KBM-7 (cell line): ENCODE data around the gene CRPPA.

Experiments
- DNase-seq: peaks from one replicate; pipeline ENCODE4 v3.0.0-alpha.2; 2015
- in situ Hi-C: fragments of 300-500 bp; cut with MboI; formaldehyde crosslinking; loops from 2 replicates; pipeline ENCODE4 v1.14.3; 2020; ENCODE audit warnings: low sequenced_read_pairs, low pct_unique_long_range_greater_than_20kb, mixed read lengths

CRPPA gene

DNA sequence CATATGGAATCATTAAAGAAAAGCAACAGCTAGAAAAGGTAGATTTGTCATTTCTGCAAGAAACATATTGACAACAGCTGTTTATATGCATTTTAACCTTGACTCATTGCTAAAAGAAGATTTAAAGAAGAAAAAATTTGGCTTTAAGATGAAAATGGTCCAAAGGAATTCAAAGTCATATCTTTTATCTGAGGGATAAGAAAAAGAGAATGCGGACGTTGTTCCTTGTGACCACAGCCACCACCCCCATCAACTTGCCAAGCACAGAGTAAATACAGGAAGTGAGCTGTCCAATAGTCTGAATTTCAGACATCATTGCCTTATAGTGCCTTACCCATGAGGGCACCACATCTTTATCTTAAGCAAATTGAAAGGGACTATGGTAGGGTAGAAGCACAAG, 7.3 kb upstream of the CRPPA start:
- peak; percentile 51 for DNase-seq
- in situ Hi-C loops, result no loop called here

DNA sequence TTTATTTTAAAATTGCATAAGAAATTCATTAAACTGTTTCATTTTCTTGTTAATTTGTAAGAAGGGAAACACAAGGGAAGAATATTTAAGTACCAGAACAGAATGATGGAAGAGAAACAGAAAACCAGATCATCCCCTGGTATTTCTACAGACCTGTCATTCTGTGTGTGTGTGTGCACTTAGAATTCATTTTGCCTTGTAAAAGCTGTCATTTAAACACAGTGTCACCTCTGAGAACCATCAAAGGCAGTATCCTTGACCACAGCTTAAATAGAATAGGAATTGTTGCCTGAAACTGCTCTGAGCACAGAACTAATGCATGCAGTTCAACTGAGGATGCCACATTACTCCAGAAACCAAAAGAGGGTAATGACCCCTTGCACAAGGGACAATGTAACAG, 6.8 kb upstream of the CRPPA start:
- no peak for DNase-seq
- in situ Hi-C loops, result no loop called here

DNA sequence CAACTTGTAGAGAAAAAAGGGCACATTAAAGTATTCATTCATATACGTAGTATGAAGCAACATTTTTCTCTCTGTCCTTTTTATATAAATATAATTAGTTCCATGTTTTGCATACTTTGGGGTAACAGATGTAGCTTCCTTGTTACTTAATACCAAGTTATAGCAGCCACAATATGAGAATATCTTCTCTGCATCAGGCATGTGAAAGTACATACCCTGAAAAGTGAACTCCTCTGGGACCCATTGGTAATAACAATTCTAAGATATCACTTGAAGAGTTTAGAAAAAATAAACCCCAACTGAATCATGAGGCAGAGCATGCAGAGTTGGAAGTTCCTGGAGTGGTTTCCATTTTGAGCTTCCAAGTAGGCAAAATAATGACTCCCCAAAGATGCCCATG, 2.4 kb upstream of the CRPPA start:
- in situ Hi-C loops, result no loop called here
- DNase-seq, result no peak

GRCh38 chr7:16422917-16423316, 1.6 kb upstream of the CRPPA start:
- in situ Hi-C loops, result no loop called here
- peak; percentile 16 for DNase-seq

DNA sequence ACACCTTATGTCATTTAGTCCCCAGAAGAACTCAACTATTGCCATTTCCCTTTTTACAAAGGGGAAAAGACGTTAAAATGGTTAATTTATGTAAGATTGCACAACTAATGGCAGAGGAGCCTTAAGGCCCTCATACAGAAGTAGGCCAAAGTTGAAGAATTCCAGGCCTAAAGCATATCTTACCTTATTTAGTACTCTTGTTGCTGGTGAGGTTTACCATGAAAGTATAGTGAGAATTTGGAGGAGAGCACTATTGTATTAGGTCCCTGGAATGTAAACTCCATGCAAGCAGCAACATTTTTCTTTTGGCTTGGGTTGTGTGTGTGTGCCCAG, 731 bp upstream of the CRPPA start:
- DNase-seq, result no peak
- in situ Hi-C loops, result no loop called here

DNA sequence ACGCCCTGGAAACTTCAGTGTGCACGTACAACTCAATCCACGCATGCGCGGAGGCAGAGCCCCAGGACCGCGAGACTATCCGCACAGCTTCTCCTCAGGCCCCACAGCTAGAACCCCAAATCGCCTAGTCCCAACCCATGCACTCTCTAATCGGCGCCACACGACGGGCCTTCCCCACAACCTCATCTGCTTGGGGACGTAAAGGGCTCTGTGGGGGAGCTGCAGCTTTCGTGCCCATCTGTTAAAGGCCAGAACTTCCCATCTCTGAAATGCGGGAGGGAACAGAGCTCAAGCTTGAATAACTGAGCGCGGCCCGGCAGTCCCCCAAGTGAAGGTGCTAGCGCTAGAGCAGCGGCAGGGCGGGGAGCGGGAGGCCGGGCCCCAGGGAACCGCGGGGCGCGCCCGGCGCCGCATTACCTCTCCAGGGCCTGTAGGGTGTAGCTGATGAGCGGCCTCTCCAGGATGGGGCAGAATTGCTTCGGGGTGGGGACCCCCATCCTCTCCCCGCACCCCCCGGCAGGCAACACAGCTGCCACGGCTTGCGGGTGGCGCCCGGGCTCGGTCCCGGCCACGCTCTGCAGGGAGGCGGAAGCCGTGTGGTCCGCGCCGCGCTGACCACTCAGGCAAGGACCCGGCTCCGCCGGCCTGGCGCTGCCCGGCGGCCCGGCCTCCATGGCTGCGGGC, 547 bp downstream of the CRPPA start:
- peak; percentile 91 for DNase-seq
- in situ Hi-C loops, result no loop called here

DNA sequence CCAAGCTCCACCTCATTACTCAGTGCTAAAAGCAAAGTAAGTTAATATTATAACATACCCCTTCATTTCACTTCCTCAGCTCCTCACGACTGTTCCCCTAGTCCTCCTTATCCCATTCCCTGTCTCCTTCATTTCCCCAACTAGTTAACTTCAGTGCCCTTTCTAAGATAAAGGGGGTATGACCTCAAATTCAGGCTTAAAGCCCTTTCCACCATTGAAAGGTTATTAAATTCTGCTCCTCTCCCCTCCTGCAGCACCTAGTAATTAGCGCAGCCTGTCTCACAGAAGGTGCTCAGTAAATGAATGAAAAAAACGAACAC, 1.0 kb downstream of the CRPPA start:
- in situ Hi-C loops, result no loop called here
- no peak for DNase-seq

- DNase-seq, result no peak
- in situ Hi-C loops, result no loop called here
Measured at GRCh38 chr7:16419859-16420258, 1.5 kb downstream of the CRPPA start.

DNA sequence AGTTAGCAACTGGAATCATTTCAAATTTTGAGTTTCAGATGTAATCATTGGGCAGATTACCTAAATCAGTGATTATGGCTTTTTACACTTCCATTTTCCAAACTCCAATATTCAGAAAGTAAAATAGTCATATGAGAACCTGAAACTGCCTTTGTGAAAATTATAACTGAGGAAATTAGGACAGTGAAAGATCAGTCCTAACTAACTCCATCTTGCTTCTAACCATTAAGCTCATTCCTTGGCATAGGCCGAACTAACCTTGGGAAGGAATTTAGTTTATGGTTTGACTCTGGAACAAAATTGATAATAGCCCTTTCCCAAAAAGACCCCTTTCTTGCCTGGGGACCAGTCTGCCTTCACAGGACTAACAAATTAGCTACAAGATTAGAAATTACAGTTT, 2.2 kb downstream of the CRPPA start:
- in situ Hi-C loops, result no loop called here
- no peak for DNase-seq

DNA sequence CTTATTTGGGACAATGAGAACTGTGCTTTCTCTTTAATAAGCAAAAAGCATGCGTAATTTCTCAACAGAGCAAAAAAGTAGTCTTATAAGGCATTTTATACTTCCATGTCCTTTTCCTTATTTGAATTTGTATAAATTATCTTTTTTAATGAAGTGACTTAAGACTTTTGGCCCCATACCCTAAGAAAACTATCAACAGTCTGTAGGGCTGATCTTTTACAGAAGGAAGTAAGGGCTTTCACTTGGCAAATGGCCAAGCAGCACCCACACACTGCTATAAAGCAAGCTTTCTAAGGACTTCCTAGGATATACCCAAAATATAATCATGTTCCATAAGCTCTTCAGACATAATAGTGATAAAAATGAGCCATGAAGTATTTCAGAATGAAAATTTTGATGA, 3.4 kb downstream of the CRPPA start:
- in situ Hi-C loops, result no loop called here
- DNase-seq, result peak; percentile 39

DNA sequence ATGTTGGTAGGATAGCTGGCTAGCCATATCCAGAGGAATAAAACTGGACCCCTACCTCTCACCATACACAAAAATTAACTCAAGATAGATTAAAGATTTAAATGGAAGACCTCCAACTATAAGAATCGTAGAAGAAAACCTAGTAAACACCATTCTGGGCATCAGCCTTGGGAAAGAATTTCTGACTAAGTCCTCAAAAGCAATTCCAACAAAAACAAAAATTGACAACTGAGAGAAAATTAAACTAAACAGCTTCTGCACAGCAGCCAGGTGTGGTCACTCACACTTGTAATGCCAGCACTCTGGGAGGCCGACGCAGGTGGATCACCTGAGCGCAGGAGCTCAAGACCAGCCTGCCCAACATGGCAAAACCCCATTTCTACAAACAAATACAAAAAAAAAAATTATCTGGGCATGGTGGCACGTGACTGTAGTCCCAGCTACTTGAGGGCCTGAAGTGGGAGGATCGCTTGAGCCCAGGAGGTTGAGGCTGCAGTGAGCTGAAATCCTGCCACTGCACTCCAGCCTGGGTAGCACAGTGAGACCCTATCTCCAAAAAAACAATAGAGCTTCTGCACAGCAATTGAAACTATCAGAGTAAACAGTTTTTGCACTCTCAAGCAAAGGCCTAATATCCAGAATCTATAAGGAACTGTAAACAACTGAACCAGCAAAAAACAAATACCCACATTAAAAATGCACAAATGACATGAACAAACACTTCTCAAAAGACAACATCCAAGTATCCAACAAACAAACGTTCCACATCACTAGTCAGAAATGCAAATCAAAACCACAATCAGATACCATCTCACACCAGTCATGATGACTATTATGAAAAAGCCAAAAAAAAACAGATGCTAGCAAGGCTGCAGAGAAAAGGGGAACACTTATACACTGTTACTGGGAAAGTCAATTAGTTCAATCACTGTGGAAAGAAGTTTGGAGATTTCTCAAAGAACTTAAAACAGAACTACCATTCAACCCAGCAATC, 4.8 kb downstream of the CRPPA start:
- in situ Hi-C loops, result no loop called here
- peak; percentile 80 for DNase-seq

DNA sequence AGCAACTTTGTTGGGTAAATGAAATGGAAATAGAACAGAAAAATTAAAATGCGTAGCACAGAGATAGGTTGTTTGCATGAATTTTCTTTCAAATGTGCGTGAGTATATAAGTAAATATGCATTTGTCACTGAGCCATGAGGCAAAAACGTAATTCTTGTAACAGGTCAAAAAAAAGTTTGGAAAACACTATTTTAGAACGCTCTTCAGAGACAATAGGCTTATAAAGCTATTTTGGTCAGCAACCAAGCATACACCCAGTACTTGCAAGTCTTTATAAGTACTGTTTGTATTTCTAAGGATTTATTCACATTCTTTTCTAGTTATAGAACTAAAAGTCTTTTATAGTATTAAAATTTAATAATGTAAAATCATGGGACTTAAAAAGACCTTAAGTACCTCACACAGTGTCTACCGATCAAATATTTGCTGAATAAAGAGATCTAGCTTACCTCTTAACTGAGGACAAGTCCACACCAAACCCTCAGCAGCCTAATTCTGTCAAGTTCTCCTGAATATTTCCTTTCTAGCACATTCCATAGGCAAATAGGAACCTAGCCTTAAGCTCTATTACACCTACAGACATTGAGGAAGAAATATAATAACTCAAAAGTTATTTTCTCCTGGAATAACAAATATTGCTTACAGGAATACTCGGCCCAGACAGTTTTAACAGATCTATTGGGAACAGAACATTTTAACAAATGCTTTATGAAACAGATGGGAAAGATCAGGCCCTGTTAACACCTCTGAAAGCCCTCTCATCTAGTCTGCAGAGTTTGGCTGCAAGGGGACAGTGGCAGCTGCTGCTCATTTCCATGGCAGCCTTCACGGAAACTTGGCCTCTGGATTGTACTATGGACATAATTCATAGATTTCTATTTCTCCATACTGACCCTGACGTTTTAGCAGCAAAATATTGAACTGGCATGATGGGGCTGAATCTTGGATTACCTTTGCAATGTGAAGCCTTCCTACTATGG, 8.8 kb downstream of the CRPPA start:
- in situ Hi-C loops, result no loop called here
- DNase-seq, result no peak

DNA sequence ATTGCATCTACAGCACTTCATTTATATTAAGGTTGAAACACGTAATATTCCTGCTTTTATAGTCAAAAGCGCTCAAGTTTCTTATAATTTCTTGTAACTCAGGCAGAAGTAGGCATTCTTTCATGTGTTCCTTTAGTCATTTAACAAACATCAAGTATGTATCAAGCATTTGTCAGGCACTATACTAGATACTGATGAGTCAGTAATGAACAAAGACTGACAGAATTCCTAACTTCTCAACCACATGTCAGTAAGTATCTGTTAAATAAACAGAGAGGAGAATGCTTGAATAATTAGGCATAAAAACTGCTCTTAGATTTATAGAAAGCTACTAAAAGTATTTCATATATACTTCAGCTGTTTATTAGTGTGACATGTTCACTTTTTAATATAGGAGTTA, 9.9 kb downstream of the CRPPA start:
- DNase-seq, result no peak
- in situ Hi-C loops, result no loop called here

DNA sequence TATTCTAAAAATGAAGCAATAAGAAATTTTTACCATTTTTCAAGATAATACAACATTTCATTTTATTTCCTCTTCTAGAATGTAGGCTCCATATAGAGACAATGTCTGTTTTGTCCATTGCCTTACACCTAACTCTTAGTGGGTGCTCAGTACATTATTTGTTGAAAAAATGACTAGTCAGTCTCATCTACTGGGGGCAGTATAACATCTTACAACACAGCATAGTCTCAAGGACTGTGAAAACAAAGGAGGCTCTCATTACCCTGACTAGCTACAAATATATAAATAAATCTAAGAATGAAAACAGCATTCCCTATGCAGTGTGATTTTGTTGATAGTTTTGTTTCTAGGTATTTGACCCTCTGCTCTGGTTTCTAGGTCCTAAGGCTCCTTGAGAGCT, 11.6 kb downstream of the CRPPA start:
- no peak for DNase-seq
- in situ Hi-C loops, result no loop called here

- in situ Hi-C loops, result no loop called here
- DNase-seq, result peak; percentile 73
Measured at GRCh38 chr7:16404636-16405035, 16.7 kb downstream of the CRPPA start.

- in situ Hi-C loops, result no loop called here
- no peak for DNase-seq
Measured at GRCh38 chr7:16403475-16403874, 17.9 kb downstream of the CRPPA start.

DNA sequence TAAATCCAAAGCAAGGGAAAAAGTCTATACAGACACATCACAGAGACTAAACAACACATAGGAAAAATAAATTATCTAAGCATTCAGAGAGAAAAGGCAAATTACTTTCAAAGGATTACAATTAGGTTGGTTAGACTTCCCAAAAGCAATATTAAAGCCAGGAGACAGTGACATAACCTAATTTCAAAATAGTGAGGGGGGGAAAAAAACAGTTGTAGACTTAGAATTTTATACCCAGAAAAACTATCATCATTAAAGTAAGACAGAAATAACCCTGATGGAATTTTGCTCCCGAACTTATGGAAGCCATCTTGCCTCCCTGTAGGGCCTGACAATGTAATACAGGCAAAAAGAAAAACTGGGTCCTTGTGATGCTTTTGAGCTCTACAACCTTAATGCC, 18.4 kb downstream of the CRPPA start:
- DNase-seq, result no peak
- in situ Hi-C loops, result no loop called here

GRCh38 chr7:16402091-16402490, 19.2 kb downstream of the CRPPA start:
- in situ Hi-C loops, result no loop called here
- DNase-seq, result no peak

DNA sequence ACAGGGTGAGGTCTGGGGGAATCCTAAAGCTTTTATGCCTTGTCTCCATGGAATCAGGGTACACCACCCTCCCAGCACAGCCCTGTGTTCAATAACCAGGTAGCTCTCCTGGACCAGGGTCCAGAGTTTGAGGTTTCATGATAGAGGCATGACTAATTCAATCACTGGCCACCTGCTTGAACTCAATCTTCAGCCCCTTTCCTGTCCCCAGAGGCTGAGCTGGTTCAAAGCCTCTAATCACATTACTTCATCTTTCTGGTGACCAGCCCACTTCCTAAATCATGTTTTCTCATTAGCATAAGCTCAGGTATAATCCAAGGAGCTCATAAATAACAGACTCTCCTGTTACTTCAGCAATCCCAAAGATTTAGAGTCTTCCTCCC, 20.5 kb downstream of the CRPPA start:
- in situ Hi-C loops, result no loop called here
- DNase-seq, result no peak
